RPMI8226 (cell line): ENCODE measurements around the gene ZFP30.
"Not testable (repeated sequence)": the region's sequence is repeated elsewhere in the genome, so short reads cannot be mapped to it uniquely, and the experiment has no call there.

Experiments used
- DNase-seq: peaks from one replicate; pipeline ENCODE4 v3.0.0-alpha.2; 2015

The ZFP30 gene

DNA sequence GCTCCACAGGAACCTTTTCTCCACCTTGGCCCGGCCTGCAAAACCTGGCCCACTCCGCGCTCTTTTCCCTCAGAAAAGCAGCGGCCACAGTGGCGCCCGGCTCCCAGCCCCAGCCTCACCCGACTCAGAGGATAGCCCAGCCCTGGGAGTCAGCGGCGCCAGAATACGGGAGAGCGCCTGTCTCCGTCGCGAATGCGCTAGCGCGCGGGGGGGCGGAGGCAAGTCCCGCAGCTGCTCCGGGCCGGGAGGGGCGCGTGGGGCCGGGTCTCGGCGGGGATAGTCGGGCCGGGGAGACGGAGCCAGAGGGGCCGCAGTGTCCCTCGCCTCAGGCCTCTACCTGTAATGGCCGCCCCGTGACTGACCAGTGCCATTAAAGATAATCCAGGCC is at the start of gene ZFP30:
ZFP30 (minus strand) TSS at position 165 of the 388 bp plus-strand sequence. CDS start 7,643 bp downstream, outside the sequence.
- DNase-seq = no peak

DNA sequence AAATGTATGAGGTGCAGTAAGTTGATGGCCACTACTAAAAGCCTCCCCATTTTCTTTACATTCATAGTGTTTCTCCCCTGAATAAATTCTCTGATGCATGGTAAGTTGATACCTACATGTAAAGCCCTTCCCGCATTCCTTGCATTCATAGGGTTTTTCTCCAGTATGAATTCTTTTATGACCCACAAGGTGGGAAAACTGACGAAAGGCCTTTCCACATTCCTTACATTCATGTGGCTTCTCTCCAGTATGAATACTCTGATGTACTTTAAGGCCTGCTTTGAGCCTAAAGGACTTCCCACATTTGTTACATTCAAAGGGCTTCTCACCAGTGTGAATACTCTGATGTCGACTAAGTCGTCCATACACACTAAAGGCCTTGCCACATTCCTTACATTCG is 43.8 kb upstream of the ZFP30 start:
- no peak for DNase-seq

DNA sequence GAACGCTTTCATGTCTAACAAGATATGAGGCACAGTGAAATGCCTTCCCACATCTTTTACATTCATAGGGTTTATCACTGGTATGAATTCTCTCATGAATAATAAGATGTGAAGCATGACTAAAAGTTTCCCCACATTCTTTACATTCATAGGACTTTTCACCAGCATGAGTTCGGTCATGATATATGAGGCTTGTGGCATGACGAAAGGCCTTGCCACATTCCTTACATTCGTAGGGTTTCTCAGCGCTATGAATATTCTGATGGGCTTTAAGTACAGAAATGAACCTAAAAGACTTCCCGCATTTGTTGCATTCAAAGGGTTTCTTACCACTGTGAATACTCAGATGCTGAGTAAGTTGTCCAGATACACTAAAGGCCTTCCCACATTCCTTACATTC is 43.0 kb upstream of the ZFP30 start:
- DNase-seq = no peak

DNA sequence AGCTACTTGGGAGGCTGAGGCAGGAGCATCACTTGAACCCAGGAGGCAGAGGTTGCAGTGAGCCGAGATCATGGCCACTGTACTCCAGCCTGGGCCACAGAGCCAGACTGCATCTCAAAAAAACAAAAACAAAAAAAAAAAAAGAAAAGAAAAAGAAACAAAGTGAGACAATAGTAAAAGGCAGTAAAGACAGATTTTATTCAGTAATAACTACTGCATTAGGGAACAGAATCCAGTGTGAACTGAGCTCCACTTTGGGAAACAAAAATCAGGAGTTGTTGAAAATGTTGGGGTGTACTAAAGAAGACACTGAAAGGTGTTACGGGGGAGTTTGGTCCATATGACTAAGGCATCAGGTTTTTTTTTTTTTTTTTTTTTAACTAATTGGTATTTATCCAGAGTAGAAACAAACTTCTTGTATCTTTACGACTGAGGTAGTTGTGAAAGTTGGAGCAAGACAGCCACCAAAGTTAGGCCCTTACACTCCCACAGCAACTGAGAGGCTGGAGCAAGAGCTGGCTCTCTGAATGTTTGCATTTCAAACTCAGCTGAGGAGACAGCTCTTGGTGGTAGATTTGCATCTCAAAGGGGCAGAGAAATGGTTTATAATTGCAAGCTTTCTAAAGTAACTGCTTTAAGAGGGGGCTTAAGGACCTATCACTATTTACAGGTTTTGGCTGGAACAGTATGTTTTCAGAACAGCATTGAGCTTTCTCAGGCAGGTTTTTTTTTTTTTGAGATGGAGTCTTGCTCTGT is 40.1 kb upstream of the ZFP30 start:
- DNase-seq = no peak

DNA sequence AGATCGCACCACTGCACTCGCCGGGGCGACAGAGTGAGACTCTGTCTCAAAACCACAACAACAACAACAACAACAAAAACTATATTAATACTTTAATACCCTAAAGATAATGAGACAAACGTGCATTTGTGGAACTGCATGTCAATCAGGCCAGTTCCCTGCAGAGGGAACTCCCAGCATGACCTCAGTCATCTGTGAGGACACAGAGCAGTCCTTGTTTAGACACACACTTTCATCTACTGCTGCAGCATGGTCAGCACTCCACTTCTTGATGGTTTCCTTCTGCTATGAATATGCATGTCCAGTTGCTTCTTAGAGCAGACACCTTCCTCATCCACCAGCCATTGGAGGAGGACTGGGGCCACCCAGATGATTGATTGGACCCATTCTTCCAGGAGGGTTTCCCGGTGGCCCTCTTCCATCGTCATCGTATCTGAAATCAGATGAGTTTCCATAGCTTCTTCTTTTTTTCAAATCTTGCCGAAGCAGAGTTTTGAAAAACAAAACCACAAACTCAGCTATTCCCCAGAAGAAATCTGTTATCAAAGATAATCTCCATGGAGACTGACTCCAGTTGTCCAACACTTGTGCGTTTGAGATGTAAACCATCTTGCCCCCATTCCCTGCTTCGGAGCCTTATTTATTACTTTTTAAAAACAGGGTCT is 37.8 kb upstream of the ZFP30 start:
- DNase-seq = no peak

DNA sequence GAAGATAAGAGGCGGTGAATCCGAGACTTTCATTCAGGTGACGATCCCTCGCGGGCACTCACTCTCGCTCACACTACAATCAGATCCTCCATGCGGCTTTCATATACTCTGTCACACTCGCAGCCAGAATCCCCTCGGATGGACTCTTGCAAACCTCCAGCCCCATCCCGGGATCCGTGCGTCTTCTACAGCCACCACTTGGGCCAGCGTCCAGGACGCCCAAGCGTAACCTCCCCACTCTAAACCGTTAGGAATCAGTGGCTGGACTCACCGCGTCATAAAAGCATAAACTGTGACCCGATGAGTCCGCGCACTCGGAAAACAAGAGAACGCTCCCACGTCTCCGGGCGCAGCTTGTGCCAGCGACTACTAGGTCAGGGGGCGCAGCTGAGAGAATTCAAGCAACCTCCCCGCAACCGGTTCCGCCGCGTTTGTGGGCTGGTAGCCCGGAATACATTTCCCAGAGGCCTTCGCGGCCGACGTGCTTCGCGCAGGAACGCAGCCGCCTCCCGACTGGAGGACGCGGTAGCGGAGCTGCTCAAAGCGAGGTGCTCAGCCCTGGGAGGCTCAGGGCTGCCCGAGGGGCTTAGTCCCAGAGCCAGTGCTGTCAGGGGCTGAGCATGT is 36.7 kb upstream of the ZFP30 start:
- DNase-seq = peak; percentile 80

DNA sequence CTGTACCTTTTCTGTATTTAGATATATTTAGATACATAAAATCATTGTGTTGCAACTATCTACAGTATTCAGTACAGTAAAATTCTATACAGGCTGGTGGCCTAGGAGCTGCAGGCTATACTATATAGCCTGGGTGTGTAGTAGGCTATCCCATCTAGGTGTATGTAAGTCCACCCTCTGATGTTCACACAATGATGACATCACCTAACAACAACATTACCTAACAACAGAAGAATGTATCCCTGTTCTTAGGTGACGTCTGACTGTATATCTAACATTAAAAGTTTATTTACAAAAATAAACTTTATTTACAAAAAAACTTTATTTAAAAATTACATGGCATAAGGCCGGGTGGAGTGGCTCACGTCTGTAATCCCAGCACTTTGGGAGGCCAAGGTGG is 28.3 kb upstream of the ZFP30 start:
- DNase-seq = no peak

DNA sequence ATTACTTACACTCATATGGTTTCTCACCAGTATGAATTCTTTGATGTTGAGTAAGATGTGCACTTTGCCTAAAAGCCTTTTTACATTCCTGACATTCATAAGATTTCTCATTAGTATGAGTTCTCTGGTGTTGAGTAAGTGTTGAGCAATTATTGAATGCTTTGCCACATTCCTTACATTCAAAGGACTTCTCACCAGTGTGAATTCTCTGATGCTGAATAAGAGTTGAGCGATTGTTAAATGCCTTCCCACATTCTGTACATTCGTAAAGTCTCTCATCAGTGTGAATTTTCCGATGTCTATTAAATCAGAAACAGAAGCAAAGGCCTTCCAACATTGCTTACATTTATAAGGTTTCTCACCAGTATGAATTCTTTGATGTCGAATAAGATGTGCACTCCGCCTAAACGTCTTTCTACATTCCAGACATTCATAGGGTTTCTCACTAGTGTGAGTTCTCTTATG is 14.2 kb upstream of the ZFP30 start:
- no peak for DNase-seq

DNA sequence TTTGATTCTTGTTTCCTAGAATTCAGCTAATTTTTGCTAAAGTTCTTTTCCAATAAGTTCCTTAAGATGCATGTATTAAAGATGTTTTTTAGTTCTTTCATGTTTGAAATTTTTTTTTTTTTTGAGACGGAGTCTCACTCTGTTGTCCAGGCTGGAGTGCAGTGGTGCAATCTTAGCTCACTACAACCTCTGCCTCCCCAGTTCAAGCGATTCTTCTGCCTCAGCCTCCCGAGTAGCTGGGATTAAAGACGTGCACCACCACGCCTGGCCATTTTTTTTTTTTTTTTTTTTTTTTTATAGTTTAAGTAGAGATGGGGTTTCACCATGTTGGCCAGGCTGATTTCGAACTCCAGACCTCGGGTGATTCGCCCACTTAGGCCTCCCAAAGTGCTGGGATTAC is 1.9 kb upstream of the ZFP30 start:
- not testable (repeated sequence) for DNase-seq

DNA sequence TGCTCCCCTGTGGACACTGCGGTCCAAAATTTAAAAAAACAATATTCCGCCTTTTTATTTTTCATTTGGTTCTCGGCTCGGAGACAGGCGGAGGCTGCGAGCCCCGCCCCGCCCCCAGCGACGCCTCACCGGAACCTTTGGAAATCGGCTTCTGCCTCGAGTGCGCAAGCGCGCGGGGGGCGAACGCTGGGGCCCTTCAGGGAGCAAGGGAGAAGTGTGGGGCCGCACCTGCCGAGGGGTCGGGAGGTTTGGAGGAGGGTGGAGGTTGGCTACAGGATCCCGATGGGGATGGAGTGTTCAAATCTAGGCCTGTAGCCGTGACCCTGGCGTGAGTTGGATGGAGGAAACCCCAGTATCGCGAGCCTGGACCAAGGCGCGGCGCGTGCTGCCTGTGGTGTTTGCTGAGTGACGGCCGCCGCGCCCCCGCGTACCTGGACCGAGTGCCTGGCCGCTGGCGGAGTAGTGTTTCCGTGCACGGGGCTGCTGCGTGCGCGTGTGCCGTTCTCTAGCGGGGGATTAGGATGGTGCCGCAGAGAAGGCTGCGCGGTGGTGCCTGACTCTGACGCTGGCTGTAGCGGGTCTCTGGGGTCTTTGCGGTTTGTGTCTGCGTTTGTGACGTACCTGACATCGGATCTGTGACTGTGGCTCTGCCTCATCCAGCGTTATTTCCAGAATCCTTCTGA is 565 bp upstream of the ZFP30 start:
- DNase-seq = no peak

DNA sequence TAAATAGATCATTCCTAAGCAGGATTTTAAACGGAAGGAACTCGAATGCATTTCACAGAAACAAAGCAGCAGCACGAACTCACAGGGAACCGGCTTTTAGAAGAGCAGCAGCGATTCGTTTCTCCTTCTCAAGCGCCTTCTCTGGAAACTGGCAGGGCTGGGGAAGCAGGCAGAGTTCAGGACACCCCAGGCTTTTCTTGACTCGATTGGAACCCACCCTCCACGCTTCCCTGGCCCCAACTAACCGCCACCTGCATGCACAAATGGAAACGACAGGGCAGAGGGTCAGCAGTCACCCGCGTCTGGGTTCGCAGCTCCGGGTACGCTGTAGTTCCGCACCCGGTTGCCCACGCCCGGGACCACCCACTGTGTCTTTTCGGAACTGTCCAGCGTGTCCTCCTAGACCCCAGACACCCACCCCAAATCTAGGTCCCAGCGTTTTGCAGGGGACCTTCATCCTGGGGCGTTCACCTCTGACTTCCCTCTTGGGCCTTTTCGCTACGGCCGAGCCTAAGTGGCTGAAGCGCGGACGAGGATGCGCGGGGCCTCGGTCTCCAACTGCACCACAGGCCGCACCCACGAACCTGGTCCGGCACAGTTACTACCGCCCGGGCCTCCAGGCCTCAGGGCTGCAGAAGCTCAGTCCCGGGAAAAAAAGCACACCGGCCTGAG is 500 bp downstream of the ZFP30 start:
- DNase-seq = no peak

DNA sequence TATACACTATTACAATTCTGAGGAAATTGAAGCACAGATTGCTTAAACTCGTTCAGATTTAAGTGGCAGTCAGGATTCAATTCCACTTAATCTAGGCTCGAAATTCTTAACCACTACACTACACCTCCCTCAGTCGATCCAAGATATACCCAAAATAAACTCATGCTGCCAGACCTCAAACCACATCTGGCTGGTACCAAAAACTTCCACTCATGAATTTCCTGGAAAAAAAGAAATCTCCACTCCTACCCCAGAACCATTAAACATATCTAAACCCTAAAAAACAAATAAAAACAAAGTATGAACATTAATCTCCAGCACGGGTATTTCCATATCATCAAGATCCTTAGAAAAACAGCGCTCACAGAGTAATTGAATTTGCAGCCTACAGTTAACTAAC is 1.1 kb downstream of the ZFP30 start:
- no peak for DNase-seq

DNA sequence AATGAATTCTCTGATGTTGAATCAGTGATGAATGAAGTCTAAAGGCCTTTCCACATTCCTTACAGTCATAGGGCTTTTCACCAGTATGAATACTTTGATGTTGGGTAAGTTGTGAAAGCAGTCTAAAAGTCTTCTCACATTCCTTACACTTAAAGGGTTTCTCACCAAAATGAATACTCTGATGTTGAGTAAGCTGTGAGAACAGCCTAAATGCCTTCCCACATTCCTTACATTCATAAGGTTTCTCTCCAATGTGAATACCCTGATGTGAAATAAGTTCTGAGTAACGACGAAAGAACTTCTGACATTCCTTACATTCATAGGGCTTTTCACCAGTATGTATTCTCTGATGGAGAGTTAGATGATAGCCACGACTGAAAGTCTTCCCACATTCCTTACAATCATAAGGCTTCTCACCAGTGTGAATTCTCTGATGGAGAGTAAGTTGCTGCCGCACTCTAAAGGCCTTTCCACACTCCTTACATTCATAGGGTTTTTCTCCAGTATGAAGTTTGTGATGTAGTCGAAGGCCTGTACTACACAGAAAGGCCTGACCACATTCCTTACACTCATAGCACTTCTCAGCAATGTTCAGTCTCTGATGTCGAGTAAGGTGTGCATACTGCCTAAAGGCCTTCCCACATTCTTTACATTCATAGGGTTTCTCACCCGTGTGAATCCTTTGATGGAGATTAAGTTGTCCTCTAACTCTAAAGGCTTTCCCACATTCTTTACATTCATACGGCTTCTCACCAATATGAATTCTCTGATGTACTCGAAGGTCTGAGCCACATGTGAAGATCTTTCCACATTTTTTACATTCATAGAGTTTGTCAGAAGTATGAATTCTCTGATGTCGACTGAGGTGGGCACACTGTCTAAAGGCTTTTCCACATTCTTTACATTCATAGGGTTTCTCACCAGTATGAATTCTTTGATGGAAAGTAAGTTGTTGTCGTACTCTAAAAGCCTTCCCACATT is 19.9 kb downstream of the ZFP30 start:
- no peak for DNase-seq

DNA sequence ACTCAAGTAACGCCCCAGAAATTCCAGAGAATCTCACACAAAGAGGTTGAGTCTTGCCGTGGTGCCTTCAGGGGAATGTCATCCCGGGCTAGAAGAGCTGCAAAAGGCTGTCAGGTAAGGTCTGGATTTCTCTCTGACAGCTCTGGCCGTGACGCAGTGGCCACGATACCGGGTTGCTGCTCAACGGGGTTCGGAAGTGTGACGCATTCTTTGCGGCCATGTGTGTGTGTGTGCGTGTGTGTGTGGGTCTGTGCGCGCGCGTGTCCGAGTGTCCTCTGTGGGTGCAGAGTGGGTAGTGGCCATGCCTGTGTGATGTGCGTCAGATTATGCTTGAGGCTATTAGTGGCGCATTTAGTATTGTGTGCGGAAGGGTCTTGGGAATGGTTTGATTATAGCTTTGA is 60.3 kb downstream of the ZFP30 start:
- no peak for DNase-seq

DNA sequence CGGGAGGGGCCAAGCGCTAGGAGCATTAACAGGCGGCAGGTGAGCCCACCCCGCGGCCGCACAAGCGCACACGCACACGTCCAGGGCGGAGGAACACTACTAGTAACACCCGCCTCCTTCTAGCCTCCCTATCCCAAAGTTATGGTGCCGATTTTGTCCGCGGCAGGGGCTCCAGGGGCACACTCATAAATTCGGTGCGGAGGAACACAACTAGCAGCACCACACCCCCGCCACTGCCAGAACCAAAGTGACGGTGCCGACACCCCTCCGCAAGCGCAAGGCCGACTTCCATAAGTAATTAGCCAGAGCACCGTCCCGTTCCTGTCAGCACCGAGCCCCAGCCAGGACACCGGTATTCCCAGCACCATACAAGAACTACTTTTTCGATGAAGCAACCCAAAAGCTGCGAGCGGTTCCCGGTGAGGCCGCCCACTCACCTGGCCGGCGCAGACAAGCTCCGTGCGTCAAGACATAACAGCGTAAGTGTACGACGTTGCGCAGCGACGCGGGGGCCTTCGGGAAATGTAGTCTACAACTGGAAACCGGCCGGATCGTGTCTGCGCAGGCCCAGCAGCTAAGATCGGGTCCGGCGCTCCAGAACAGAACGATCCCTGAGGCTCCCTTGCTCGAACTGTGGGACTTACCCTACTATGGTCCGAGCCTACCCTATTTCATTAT is 60.8 kb downstream of the ZFP30 start, which contains the start of the genes ZNF540 and ZNF571:
ZNF540 (plus strand) TSS at position 573 of the 678 bp plus-strand sequence. CDS start 3,572 bp downstream, outside the sequence.
ZNF571 (minus strand) TSS at position 489 of the 678 bp plus-strand sequence. CDS start 8,116 bp downstream, outside the sequence.
- peak; percentile 92 for DNase-seq

DNA sequence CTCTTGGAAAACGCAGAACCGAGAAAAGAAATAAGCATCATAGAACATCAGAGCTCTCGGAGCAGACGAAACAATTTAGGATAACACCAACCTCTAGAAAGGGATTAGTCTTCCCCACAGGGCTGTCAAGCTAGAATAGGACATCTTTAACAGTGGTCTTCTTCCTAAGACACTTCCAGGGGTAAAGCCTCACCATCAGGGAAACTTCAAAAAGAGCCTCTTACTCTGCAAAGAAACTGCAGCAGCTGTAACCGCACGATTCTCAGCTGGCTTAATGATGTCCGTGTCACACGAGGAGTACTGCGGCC is 61.3 kb downstream of the ZFP30 start:
- no peak for DNase-seq

DNA sequence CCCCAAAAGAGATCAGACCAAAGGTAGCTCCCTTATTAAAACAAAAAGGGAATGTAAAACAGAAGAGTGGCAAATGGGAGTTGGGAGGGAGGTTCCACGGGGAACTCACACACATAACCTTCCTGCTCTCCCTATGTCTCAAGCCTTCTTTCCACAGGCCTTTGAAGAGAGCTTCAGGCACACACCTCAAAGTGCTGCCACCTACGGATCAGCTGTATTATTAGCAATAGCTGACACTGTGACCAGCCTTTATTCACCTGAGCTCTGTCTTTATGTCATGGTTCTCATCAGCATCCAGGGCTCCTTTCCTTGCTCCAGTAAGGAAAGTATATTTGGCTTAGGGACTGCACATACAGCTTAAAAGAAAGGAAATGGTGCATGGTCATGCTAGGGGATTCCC is 71.9 kb downstream of the ZFP30 start:
- no peak for DNase-seq

DNA sequence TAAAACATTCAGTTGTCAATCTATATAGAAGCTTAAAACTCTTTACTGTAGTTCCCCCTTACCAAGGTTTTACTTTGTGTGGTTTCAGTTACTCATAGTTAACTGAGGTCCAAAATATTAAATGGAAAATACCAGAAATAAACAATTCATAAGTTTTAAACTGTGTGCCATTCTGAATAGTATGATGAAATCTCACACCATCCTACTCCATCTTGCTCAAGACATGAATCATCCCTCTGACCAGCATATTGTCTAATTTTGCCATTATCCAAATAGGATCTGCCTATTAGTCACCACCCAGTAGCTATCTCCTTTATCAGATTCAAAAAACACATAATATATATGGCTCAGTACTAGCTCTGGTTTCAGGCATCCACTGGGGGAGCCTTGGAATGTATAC is 83.1 kb downstream of the ZFP30 start:
- DNase-seq = no peak

DNA sequence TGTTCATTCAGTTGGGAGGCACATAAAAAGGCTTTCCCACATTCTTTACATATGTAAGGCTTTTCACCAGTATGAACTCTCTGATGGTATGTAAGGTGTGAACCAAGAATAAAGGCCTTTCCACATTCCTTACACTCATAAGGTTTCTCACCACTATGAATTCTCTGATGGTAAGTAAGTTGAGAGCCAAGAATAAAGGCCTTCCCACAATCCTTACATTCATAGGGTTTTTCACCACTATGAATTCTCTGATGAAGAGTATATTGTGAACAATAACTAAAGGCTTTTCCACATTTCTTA is 89.9 kb downstream of the ZFP30 start:
- no peak for DNase-seq

DNA sequence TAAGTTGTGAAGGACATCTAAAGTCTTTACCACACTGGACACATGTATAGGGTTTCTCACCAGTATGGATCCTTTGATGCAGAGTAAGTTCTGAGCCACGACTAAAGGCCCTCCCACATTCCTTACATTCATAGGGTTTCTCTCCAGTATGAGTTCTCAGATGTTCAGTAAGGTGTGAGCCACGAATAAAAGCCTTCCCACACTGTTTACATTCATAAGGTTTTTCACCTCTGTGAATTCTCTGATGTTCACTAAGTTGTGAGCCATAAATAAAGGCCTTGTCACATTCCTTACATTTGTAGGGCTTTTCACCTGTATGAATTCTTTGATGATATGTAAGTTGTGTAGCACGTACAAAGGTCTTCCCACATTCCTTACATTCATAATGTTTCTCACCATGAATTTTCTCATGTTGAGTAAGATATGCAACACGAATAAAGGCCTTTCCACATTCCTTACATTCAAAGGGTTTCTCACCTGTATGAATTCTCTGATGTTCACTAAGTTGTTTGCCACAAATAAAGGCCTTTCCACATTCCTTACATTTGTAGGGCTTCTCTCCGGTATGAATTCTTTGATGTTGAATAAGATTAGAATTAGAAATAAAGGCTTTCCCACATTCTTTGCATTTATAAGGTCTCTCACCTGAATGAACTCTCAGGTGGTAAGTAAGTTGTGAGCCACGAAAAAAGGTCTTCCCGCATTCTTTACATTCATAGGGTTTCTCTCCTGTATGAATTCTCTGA is 90.5 kb downstream of the ZFP30 start:
- DNase-seq = no peak
